Ishikawa (cell line): ENCODE data around the gene ARVCF.

ENCODE experiments used
- CEBPB ChIP-seq: IDR thresholded peaks from 2 replicates; pipeline ENCODE4 v1.6.1; 2012
- CREB1 ChIP-seq: IDR thresholded peaks from 2 replicates; pipeline ENCODE4 v1.6.1; 2012; ENCODE audit warnings: low read depth
- EP300 ChIP-seq: IDR thresholded peaks from 2 replicates; pipeline ENCODE4 v1.6.1; 2012; ENCODE audit warnings: borderline replicate concordance
- NFIC ChIP-seq: IDR thresholded peaks from 2 replicates; pipeline ENCODE4 v1.6.1; 2012
- RAD21 ChIP-seq: IDR thresholded peaks from 2 replicates; pipeline ENCODE4 v1.6.1; 2012; ENCODE audit warnings: low read depth
- TCF12 ChIP-seq: IDR thresholded peaks from 2 replicates; pipeline ENCODE4 v1.6.1; 2012; ENCODE audit warnings: low read depth
- TEAD4 ChIP-seq: IDR thresholded peaks from 2 replicates; pipeline ENCODE4 v1.6.1; 2012
- YY1 ChIP-seq: IDR thresholded peaks from 2 replicates; pipeline ENCODE4 v1.6.1; 2012; ENCODE audit warnings: low read depth
- ZBTB7A ChIP-seq: IDR thresholded peaks from 2 replicates; pipeline ENCODE4 v1.6.1; 2012; ENCODE audit warnings: low read depth
- TF ChIP-seq, protein P1 (sequence below): IDR thresholded peaks from 2 replicates; pipeline ENCODE4 v1.6.1; 2012; ENCODE audit warnings: low read depth, mild to moderate bottlenecking
- TF ChIP-seq, protein P2 (sequence below): IDR thresholded peaks from 2 replicates; pipeline ENCODE4 v1.6.1; 2012
- TF ChIP-seq, protein P3 (sequence below): IDR thresholded peaks from 2 replicates; pipeline ENCODE4 v1.6.1; 2012

DNA sequence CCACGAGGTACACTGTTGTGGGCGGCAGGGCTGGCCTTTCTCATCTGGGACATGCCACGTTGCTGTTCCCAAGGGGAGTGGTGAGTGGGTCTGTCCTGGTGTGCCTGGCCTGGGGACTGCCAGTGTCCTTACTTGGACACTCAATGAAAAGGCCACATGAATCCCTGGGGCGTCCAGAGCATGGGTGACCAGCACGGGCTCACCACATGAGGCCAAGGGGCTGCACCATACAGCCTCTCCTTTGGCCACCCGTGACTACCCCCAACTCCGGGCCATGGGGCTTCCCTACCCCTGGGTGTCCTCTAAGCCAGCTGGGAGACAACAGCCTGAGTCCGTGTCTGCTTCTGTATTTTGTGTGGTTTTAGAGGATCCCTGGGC is 54.8 kb downstream of the ARVCF start:
- TF ChIP-seq YY1 = no peak
- no peak for TF ChIP-seq CEBPB
- no peak for TF ChIP-seq NFIC
- TF ChIP-seq, protein P1, sequence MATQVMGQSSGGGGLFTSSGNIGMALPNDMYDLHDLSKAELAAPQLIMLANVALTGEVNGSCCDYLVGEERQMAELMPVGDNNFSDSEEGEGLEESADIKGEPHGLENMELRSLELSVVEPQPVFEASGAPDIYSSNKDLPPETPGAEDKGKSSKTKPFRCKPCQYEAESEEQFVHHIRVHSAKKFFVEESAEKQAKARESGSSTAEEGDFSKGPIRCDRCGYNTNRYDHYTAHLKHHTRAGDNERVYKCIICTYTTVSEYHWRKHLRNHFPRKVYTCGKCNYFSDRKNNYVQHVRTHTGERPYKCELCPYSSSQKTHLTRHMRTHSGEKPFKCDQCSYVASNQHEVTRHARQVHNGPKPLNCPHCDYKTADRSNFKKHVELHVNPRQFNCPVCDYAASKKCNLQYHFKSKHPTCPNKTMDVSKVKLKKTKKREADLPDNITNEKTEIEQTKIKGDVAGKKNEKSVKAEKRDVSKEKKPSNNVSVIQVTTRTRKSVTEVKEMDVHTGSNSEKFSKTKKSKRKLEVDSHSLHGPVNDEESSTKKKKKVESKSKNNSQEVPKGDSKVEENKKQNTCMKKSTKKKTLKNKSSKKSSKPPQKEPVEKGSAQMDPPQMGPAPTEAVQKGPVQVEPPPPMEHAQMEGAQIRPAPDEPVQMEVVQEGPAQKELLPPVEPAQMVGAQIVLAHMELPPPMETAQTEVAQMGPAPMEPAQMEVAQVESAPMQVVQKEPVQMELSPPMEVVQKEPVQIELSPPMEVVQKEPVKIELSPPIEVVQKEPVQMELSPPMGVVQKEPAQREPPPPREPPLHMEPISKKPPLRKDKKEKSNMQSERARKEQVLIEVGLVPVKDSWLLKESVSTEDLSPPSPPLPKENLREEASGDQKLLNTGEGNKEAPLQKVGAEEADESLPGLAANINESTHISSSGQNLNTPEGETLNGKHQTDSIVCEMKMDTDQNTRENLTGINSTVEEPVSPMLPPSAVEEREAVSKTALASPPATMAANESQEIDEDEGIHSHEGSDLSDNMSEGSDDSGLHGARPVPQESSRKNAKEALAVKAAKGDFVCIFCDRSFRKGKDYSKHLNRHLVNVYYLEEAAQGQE = no peak
- TF ChIP-seq TCF12 = no peak
- no peak for TF ChIP-seq EP300
- TF ChIP-seq RAD21 = no peak
- no peak for TF ChIP-seq CREB1
- no peak for TF ChIP-seq TEAD4
- TF ChIP-seq ZBTB7A = no peak
- TF ChIP-seq, protein P2, sequence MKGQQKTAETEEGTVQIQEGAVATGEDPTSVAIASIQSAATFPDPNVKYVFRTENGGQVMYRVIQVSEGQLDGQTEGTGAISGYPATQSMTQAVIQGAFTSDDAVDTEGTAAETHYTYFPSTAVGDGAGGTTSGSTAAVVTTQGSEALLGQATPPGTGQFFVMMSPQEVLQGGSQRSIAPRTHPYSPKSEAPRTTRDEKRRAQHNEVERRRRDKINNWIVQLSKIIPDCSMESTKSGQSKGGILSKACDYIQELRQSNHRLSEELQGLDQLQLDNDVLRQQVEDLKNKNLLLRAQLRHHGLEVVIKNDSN = no peak
- TF ChIP-seq, protein P3, sequence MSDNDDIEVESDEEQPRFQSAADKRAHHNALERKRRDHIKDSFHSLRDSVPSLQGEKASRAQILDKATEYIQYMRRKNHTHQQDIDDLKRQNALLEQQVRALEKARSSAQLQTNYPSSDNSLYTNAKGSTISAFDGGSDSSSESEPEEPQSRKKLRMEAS = no peak
